Right atrium auricular region (tissue), 2 donors: ENCODE results near the gene CDH9. TPM values are rescaled to one million over a fixed set of nuclear protein-coding genes. Genes with fewer than 3 reads are reported as not detected.
"Not testable (repeated sequence)": the region's sequence is repeated elsewhere in the genome, so short reads cannot be mapped to it uniquely, and the experiment has no call there.

Experiments
- DNase-seq: peaks from one replicate; pipeline ENCODE4 v3.0.0-alpha.2; 2019; ENCODE audit warnings: low spot score
- H3K27ac ChIP-seq, 2 donors: fragments of 200-600 bp; sonication (generic); 1 replicate in 1 of 2; 2 replicates in 1 of 2; pipeline ENCODE4 v1.5.1; 2016 to 2019
- H3K27me3 ChIP-seq, 2 donors: fragments of 200-600 bp; sonication (generic); one replicate each; pipeline versions ENCODE4 v1.5.1 to v1.6.0; 2017 to 2019
- H3K36me3 ChIP-seq: fragments of 200-600 bp; sonication (generic); one replicate; pipeline ENCODE4 v1.5.1; 2016
- H3K4me1 ChIP-seq, 2 donors: fragments of 200-600 bp; sonication (generic); one replicate each; pipeline versions ENCODE4 v1.5.1 to v1.6.0; 2017 to 2019
- H3K4me3 ChIP-seq, 2 donors: fragments of 200-600 bp; sonication (generic); 1 replicate in 1 of 2; 2 replicates in 1 of 2; pipeline ENCODE4 v1.5.1; 2017 to 2019; ENCODE audit warnings: mild to moderate bottlenecking in 1 of 2, moderate library complexity in 1 of 2
- H3K9me3 ChIP-seq, 2 donors: fragments of 200-600 bp; sonication (generic); one replicate each; pipeline ENCODE4 v1.5.1; 2019
- total RNA-seq, 2 donors: library from RNA; depleted of rRNA; stranded (reverse); fragments of >200 nt; gene quantifications; one replicate each; pipeline ENCODE4 v1.1.0, GENCODE V29; 2016
- TF ChIP-seq, protein P1 (sequence below), 2 donors: fragments of 200-600 bp; sonication (generic); IDR thresholded peaks; one replicate each; pipeline ENCODE4 v1.5.1; 2019; ENCODE audit warnings: antibody characterized with exemption in 2 of 2

Gene CDH9
- total RNA-seq, 2 donors from 2014 or later, result not detected

DNA sequence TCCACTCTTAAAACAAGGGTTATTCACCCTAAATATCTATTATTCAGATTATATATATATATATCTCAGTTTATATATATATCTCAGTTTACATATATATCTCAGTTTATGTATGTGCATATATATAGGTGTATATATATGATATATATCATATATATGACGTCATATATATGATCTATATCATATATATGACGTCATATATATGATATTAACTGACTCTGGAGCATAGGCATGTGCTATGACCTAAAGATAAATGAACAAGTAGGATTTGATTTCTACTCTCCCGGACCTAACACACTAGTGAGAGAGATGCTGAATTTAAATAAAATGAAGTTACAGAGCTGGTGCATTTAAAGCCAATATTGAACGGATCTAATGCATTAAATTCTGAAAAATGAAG is 174.3 kb downstream of the CDH9 start:
- no peaks in the 10 kb centered on the region for H3K36me3 ChIP-seq
- DNase-seq, result no peak
- H3K4me3 ChIP-seq, result no peak overlapping the region
- H3K9me3 ChIP-seq, result no peaks in the 10 kb centered on the region
- no peaks in the 10 kb centered on the region for H3K4me1 ChIP-seq
- no peaks in the 10 kb centered on the region for H3K27me3 ChIP-seq
- TF ChIP-seq, protein P1, sequence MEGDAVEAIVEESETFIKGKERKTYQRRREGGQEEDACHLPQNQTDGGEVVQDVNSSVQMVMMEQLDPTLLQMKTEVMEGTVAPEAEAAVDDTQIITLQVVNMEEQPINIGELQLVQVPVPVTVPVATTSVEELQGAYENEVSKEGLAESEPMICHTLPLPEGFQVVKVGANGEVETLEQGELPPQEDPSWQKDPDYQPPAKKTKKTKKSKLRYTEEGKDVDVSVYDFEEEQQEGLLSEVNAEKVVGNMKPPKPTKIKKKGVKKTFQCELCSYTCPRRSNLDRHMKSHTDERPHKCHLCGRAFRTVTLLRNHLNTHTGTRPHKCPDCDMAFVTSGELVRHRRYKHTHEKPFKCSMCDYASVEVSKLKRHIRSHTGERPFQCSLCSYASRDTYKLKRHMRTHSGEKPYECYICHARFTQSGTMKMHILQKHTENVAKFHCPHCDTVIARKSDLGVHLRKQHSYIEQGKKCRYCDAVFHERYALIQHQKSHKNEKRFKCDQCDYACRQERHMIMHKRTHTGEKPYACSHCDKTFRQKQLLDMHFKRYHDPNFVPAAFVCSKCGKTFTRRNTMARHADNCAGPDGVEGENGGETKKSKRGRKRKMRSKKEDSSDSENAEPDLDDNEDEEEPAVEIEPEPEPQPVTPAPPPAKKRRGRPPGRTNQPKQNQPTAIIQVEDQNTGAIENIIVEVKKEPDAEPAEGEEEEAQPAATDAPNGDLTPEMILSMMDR (IDR thresholded peaks at IDR 0.05), result no peak
- no peak overlapping the region for H3K27ac ChIP-seq

DNA sequence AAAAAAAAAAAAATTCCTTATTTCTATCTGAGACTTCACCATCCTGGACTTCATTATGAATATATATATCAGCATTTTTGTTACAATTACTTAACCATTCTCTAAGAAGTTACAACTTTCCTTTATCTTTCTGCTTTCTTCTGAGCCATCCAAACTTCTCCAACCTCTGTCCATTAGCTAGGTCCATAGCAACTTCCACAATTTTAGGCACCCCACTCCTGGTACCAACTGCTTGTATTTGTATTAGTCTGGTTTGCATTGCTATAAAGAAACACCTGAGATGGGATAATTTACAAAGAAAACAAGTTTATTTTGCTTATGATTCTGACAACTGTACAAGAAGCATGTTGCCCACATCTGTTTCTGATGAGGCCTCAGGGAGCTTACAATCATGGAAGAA is 182.1 kb downstream of the CDH9 start:
- no peaks in the 10 kb centered on the region for H3K4me1 ChIP-seq
- DNase-seq, result no peak

DNA sequence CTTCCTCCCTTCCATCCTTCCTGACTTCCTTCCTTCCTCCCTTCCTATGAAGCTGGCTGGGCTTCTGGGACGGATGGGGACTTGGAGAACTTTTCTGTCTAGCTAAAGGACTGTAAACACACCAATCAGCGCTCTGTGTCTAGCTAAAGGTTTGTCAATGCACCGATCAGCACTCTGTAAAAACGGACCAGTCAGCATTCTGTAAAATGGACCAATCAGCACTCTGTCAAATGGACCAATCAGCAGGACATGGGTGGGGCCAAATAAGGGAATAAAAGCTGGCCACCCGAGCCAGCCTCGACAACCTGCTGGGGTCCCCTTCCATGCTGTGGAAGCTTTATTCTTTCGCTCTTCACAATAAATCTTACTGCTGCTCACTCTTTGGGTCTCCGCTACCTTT is 185.9 kb downstream of the CDH9 start:
- H3K27me3 ChIP-seq, H3K27ac ChIP-seq, H3K36me3 ChIP-seq, H3K4me3 ChIP-seq, DNase-seq, H3K4me1 ChIP-seq: not testable (repeated sequence)
- peaks cover 0 to 24% of the 10 kb centered on the region in 2 donors for H3K9me3 ChIP-seq

More for the DNA sequence above, 182.1 kb downstream of the CDH9 start:
- Histone ChIP-seq H3K27me3 (no peaks in the 10 kb centered on the region), H3K27ac (no peak overlapping the region), H3K4me3 (no peak overlapping the region), H3K36me3 (no peaks in the 10 kb centered on the region), H3K9me3 (peaks cover 0 to 24% of the 10 kb centered on the region in 2 donors)
- TF ChIP-seq, protein P1 (IDR thresholded peaks at IDR 0.05), result no peak

DNA sequence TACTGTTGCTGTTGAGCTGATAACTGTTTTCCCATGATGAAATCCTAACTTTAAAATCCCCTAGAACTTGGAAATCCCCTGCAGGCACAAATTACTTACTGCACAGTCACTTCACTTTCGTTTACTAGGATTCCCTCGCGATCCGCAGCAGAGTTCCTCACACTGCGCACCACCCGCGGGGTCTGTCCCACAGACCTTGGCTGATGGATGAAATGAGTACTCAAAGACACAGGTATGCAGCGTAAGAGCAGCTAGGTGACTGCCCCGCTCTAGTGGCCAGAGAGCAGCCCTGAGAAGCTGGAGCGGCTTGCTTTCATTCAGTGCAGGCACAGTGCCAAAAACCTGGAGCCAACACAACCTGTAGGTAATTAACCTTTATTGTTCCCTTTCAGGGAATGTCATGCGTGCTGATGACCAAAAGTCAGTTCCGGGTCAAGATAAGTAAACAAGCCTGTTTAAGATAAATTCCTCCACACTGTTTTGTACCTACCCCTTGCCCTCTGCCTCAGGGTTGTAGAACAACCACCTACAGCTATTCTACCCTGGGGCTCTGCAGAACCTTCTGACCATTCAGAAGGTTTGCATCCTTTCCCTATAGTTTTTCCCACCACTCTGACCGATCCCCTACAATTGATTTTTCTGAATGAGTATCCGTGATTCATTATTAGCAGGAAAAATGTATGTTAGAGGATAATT is 191.2 kb downstream of the CDH9 start:
- Histone ChIP-seq H3K9me3 (no peaks in the 10 kb centered on the region), H3K27me3 (no peaks in the 10 kb centered on the region), H3K4me1 (no peaks in the 10 kb centered on the region), H3K4me3 (no peak overlapping the region), H3K27ac (no peak overlapping the region), H3K36me3 (no peaks in the 10 kb centered on the region)
- TF ChIP-seq, protein P1 (IDR thresholded peaks at IDR 0.05), result no peak
- no peak for DNase-seq

DNA sequence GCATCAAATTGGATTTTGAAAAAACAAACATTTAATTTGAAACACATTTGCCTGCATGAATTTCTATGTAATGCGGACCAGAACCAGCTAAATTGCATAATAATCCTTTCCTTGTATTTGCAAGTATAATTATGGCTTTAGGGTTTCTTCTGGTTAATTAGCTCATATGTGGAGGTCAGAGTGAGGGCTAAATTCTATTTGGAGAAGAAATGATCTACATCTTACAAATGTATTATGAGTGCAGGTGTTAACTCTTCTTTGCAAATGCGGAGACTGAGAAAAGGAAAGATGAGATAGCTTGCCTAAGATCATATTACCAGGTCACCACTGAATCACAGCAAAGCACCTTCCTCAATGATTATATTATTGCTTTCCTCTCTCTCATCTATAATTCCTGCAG is 194.7 kb downstream of the CDH9 start:
- TF ChIP-seq, protein P1 (IDR thresholded peaks at IDR 0.05), result no peak
- Histone ChIP-seq H3K27ac (no peak overlapping the region), H3K9me3 (no peaks in the 10 kb centered on the region), H3K4me3 (no peak overlapping the region), H3K4me1 (no peaks in the 10 kb centered on the region), H3K36me3 (no peaks in the 10 kb centered on the region), H3K27me3 (no peaks in the 10 kb centered on the region)
- no peak for DNase-seq

DNA sequence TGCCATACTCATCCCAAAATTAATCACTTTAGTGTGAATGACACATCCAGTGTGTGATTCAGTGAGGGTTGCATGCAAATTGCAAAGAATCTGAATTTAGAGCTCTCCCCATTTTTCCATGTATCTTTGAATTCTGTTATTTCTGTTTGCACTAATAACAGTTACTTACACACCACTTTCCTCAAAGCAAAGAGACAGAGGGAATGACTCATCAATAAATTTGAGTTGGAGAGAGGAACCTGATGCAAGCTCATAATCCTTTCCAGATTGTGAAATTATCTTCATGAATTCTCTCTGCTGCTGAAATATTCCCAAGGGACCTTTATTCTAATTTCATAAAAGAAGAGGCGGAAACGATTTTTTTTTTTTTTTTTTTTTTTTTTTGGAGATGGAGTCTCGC is 204.8 kb downstream of the CDH9 start:
- H3K36me3 ChIP-seq, result no peaks in the 10 kb centered on the region
- no peak overlapping the region for H3K4me3 ChIP-seq
- TF ChIP-seq, protein P1 (IDR thresholded peaks at IDR 0.05), result no peak
- no peak overlapping the region for H3K27ac ChIP-seq
- H3K9me3 ChIP-seq, result no peaks in the 10 kb centered on the region
- no peaks in the 10 kb centered on the region for H3K4me1 ChIP-seq
- no peaks in the 10 kb centered on the region for H3K27me3 ChIP-seq
- DNase-seq, result no peak
